K562 (cell line): ENCODE results near the gene PLCB3. TPM values are rescaled to one million over a fixed set of nuclear protein-coding genes. Genes with fewer than 3 reads are reported as not detected.

ENCODE experiments used
- ASH1L ChIP-seq: fragments of 450-650 bp; IDR thresholded peaks from 2 replicates; pipeline ENCODE4 v1.6.1; 2018; ENCODE audit warnings: borderline replicate concordance, mild to moderate bottlenecking, low read depth; ENCODE audit not compliant: partially characterized antibody
- CAMTA2 ChIP-seq: fragments of 250-450 bp; sonication (Bioruptor Pico); conservative IDR thresholded peaks from 2 replicates; pipeline ENCODE4 v1.5.1; 2022
- E2F4 ChIP-seq: sonication (generic); formaldehyde crosslinking; IDR thresholded peaks from 2 replicates; pipeline ENCODE4 v1.8.0; 2022; ENCODE audit warnings: mild to moderate bottlenecking, low read depth, missing genetic modification reagents
- GATA2 ChIP-seq: sonication (generic); formaldehyde crosslinking; IDR thresholded peaks from 2 replicates; pipeline ENCODE4 v1.4.0; 2020; ENCODE audit warnings: mild to moderate bottlenecking, missing genetic modification reagents
- HMGN3 ChIP-seq: IDR thresholded peaks from 2 replicates; pipeline ENCODE4 v1.6.1; 2011; ENCODE audit warnings: borderline replicate concordance, low read depth, mild to moderate bottlenecking, mixed read lengths, low read length; ENCODE audit not compliant: insufficient read length; ENCODE audit errors: extremely low read depth
- POLR2A ChIP-seq: fragments of 450-650 bp; conservative IDR thresholded peaks from 2 replicates; pipeline ENCODE4 v1.6.1; 2016
- RBFOX2 ChIP-seq: fragments of 200-400 bp; formaldehyde crosslinking; IDR thresholded peaks from 2 replicates; pipeline ENCODE4 v1.6.1; 2017; ENCODE audit warnings: low read depth, mild to moderate bottlenecking, low read length, moderate library complexity
- RBM39 ChIP-seq: fragments of 200-400 bp; formaldehyde crosslinking; optimal IDR thresholded peaks from 2 replicates; pipeline ENCODE3; 2018; ENCODE audit warnings: low read depth, low read length
- SUPT5H ChIP-seq: fragments of 450-650 bp; IDR thresholded peaks from 2 replicates; pipeline ENCODE4 v1.6.1; 2016
- TAF1 ChIP-seq: IDR thresholded peaks from 2 replicates; pipeline ENCODE4 v1.6.1; 2011; ENCODE audit warnings: mild to moderate bottlenecking, low read length, moderate library complexity; ENCODE audit not compliant: insufficient read depth, control insufficient read depth, severe bottlenecking; ENCODE audit errors: extremely low read depth
- TARDBP ChIP-seq: fragments of 450-650 bp; IDR thresholded peaks from 2 replicates; pipeline ENCODE4 v1.6.1; 2016
- TEAD1 ChIP-seq, 2 experiments: fragments of 450-650 bp in 1 of 2; sonication (generic) in 1 of 2; formaldehyde crosslinking; IDR thresholded peaks; 2 replicates each; pipeline versions ENCODE4 v1.4.0 to v1.8.0; 2020 to 2022; ENCODE audit warnings: mild to moderate bottlenecking in 2 of 2, missing genetic modification reagents in 1 of 2
- XRCC3 ChIP-seq: fragments of 450-650 bp; IDR thresholded peaks from 2 replicates; pipeline ENCODE4 v1.6.1; 2017; ENCODE audit warnings: mild to moderate bottlenecking, moderate library complexity
- polyA plus RNA-seq, 8 experiments: library from polyadenylated mRNA; depleted of rRNA in 4 of 8; stranded (reverse) in 5 of 8; unstranded in 3 of 8; fragments of >200 nt; fragmentation: Nextera tagmentation in 2 of 8; fragmentation: Illumina TruSeq in 1 of 8; extraction: Ambion mirVana in 2 of 8; extraction: Trizol in 1 of 8; gene quantifications; 2 replicates each; pipeline versions ENCODE4 v1.2.1 to v1.2.3, GENCODE V29; 2011 to 2014; ENCODE audit warnings: inconsistent platforms in 1 of 8, missing spikeins in 1 of 8
- total RNA-seq, 7 experiments: library from RNA; depleted of rRNA in 6 of 7; stranded (reverse); fragments of >200 nt in 6 of 7; fragmentation: Illumina TruSeq in 2 of 7; extraction: Trizol in 2 of 7; gene quantifications; 2 replicates each; pipeline versions ENCODE4 v1.2.1 to v1.2.3, GENCODE V29; 2011 to 2021; ENCODE audit warnings: low replicate concordance in 1 of 7
- TF ChIP-seq, protein P1 (sequence below), 2 experiments: fragments of 450-650 bp; formaldehyde crosslinking in 1 of 2; IDR thresholded peaks; 2 replicates each; pipeline versions ENCODE4 v1.4.0 to v1.6.1; 2014 to 2020; ENCODE audit warnings: mild to moderate bottlenecking in 2 of 2, borderline replicate concordance in 1 of 2, low read depth in 1 of 2
- TF ChIP-seq, protein P2 (sequence below): fragments of 450-650 bp; IDR thresholded peaks from 2 replicates; pipeline ENCODE4 v1.7.0; 2016; ENCODE audit warnings: borderline replicate concordance

PLCB3 gene
- total and polyA plus RNA-seq, 9 of the 15 experiments (the other 6 are each of a cell fraction or from before 2014, with no cell fraction given) = 0.31 to 44.8 (median 14.6) TPM

DNA sequence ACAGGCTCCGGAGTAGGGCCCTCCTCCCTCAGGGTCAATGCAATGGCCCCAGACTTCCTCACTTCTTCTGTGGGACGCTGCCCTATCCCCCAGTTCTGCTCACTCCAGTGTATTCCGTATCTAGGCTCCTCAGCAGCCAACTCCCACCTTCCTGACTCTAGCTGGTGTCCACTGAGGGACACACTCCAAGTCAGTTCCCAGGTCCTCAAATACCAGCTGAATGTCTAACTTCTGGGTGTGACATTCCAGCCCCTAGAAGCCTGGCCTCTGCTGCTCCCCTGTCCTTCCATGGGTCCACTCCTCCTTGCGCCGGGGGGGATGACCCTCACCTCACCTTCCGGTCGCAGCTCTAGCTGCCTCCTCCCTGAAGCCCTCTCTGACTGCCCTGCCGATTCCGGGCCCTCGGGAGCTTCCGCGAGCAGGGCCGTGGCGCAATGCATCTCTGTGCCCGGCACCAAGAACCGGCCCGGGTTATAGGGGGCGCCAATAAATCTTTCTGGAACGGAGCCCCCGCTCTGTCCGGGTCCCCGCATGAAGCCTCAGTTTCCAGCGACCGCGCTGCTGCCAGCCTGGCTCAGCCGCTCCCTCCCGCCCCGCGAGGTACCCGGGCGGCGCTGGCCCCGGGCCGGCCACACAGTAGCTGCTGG, 17.7 kb downstream of the PLCB3 start (continued):
- peak in 1 of 2 experiments; percentile 88; a peak in 2 of 4 replicates for TF ChIP-seq TEAD1 (CRISPR knock-in tag; IDR thresholded peaks at IDR 0.05)
- TF ChIP-seq ASH1L = no peak
- TF ChIP-seq, protein P1, sequence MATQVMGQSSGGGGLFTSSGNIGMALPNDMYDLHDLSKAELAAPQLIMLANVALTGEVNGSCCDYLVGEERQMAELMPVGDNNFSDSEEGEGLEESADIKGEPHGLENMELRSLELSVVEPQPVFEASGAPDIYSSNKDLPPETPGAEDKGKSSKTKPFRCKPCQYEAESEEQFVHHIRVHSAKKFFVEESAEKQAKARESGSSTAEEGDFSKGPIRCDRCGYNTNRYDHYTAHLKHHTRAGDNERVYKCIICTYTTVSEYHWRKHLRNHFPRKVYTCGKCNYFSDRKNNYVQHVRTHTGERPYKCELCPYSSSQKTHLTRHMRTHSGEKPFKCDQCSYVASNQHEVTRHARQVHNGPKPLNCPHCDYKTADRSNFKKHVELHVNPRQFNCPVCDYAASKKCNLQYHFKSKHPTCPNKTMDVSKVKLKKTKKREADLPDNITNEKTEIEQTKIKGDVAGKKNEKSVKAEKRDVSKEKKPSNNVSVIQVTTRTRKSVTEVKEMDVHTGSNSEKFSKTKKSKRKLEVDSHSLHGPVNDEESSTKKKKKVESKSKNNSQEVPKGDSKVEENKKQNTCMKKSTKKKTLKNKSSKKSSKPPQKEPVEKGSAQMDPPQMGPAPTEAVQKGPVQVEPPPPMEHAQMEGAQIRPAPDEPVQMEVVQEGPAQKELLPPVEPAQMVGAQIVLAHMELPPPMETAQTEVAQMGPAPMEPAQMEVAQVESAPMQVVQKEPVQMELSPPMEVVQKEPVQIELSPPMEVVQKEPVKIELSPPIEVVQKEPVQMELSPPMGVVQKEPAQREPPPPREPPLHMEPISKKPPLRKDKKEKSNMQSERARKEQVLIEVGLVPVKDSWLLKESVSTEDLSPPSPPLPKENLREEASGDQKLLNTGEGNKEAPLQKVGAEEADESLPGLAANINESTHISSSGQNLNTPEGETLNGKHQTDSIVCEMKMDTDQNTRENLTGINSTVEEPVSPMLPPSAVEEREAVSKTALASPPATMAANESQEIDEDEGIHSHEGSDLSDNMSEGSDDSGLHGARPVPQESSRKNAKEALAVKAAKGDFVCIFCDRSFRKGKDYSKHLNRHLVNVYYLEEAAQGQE (IDR thresholded peaks at IDR 0.05; ENCODE audit: borderline replicate concordance) = no peak
- TF ChIP-seq, protein P1 (CRISPR knock-in tag; IDR thresholded peaks at IDR 0.05; ENCODE audit: low read depth) = peak; percentile 12; the same call in 1 of the 2 replicates
- TF ChIP-seq, protein P2, sequence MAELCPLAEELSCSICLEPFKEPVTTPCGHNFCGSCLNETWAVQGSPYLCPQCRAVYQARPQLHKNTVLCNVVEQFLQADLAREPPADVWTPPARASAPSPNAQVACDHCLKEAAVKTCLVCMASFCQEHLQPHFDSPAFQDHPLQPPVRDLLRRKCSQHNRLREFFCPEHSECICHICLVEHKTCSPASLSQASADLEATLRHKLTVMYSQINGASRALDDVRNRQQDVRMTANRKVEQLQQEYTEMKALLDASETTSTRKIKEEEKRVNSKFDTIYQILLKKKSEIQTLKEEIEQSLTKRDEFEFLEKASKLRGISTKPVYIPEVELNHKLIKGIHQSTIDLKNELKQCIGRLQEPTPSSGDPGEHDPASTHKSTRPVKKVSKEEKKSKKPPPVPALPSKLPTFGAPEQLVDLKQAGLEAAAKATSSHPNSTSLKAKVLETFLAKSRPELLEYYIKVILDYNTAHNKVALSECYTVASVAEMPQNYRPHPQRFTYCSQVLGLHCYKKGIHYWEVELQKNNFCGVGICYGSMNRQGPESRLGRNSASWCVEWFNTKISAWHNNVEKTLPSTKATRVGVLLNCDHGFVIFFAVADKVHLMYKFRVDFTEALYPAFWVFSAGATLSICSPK = no peak
- TF ChIP-seq GATA2 (CRISPR knock-in tag) = no peak
- no peak for TF ChIP-seq CAMTA2 (CRISPR knock-in tag)
- TF ChIP-seq XRCC3 = no peak
- no peak for TF ChIP-seq RBM39
- no peak for TF ChIP-seq RBFOX2
- TF ChIP-seq HMGN3 = no peak
- TF ChIP-seq TARDBP = no peak
- peak; percentile 35 for TF ChIP-seq TAF1
- TF ChIP-seq SUPT5H = peak; percentile 59
- peak; percentile 52 for TF ChIP-seq POLR2A
- no peak for TF ChIP-seq E2F4
